HepG2 (cell line): ENCODE results near the gene SPATA33. TPM values are rescaled to one million over a fixed set of nuclear protein-coding genes. Genes with fewer than 3 reads are reported as not detected.

Experiments
- AGO2 ChIP-seq: fragments of 200-400 bp; formaldehyde crosslinking; optimal IDR thresholded peaks from 2 replicates; pipeline ENCODE3; 2017; ENCODE audit warnings: mild to moderate bottlenecking, low read depth, low read length, moderate library complexity
- FIP1L1 ChIP-seq: fragments of 200-400 bp; formaldehyde crosslinking; IDR thresholded peaks from 2 replicates; pipeline ENCODE4 v1.6.1; 2018; ENCODE audit warnings: low read depth, mild to moderate bottlenecking, low read length, moderate library complexity, borderline replicate concordance; ENCODE audit not compliant: insufficient read depth
- HDAC6 ChIP-seq: fragments of 200-600 bp; sonication (generic); IDR thresholded peaks from 2 replicates; pipeline ENCODE4 v1.7.0; 2017; ENCODE audit warnings: mild to moderate bottlenecking, antibody characterized with exemption, low read length, low read depth
- KLF13 ChIP-seq: sonication (generic); formaldehyde crosslinking; IDR thresholded peaks from 2 replicates; pipeline ENCODE4 v1.4.0; 2020; ENCODE audit warnings: mild to moderate bottlenecking, missing genetic modification reagents
- NAIF1 ChIP-seq: sonication (generic); formaldehyde crosslinking; IDR thresholded peaks from 2 replicates; pipeline ENCODE4 v1.5.0; 2020; ENCODE audit warnings: mild to moderate bottlenecking, missing genetic modification reagents, borderline replicate concordance
- RBFOX2 ChIP-seq: fragments of 200-400 bp; formaldehyde crosslinking; IDR thresholded peaks from 2 replicates; pipeline ENCODE4 v1.6.1; 2017; ENCODE audit warnings: low read depth, mild to moderate bottlenecking, low read length
- SKI ChIP-seq: fragments of 450-650 bp; IDR thresholded peaks from one replicate; pipeline ENCODE4 v1.6.1; 2018; ENCODE audit warnings: mild to moderate bottlenecking; ENCODE audit not compliant: partially characterized antibody
- WIZ ChIP-seq: sonication (generic); formaldehyde crosslinking; IDR thresholded peaks from 2 replicates; pipeline ENCODE4 v1.5.1; 2020; ENCODE audit warnings: mild to moderate bottlenecking, missing genetic modification reagents
- ZKSCAN1 ChIP-seq: fragments of 150-350 bp; IDR thresholded peaks from 2 replicates; pipeline ENCODE4 v1.6.1; 2014; ENCODE audit warnings: low read length
- ZNF235 ChIP-seq: sonication (generic); formaldehyde crosslinking; IDR thresholded peaks from 2 replicates; pipeline ENCODE4 v1.8.1; 2023; ENCODE audit warnings: mild to moderate bottlenecking, missing genetic modification reagents, borderline replicate concordance
- ZNF274 ChIP-seq: sonication (generic); formaldehyde crosslinking; IDR thresholded peaks from 2 replicates; pipeline ENCODE4 v1.5.1; 2020; ENCODE audit warnings: mild to moderate bottlenecking, missing genetic modification reagents
- ZNF282 ChIP-seq: fragments of 450-650 bp; IDR thresholded peaks from 2 replicates; pipeline ENCODE4 v1.6.1; 2018; ENCODE audit not compliant: partially characterized antibody
- polyA plus RNA-seq, 8 experiments: library from polyadenylated mRNA; depleted of rRNA in 3 of 8; stranded (reverse) in 7 of 8; unstranded in 1 of 8; fragments of >200 nt; fragmentation: Illumina TruSeq in 4 of 8; extraction: Trizol in 4 of 8; gene quantifications; 2 replicates each; pipeline versions ENCODE4 v1.2.1 to v1.2.3, GENCODE V29; 2011 to 2016; ENCODE audit warnings: low read depth in 4 of 8, missing spikeins in 1 of 8, mixed read lengths in 1 of 8; ENCODE audit not compliant: insufficient read depth in 1 of 8
- total RNA-seq, 5 experiments: library from RNA; depleted of rRNA; stranded (reverse); fragments of >200 nt; fragmentation: Illumina TruSeq; extraction: Trizol; gene quantifications; 2 replicates each; pipeline ENCODE4 v1.2.3, GENCODE V29; 2016; ENCODE audit warnings: low read depth in 1 of 5
- TF ChIP-seq, protein P1 (sequence below): sonication (generic); formaldehyde crosslinking; IDR thresholded peaks from 2 replicates; pipeline ENCODE4 v1.4.0; 2020; ENCODE audit warnings: missing genetic modification reagents
- TF ChIP-seq, protein P2 (sequence below): sonication (generic); formaldehyde crosslinking; IDR thresholded peaks from 2 replicates; pipeline ENCODE4 v1.9.0; 2022; ENCODE audit warnings: missing genetic modification reagents, mild to moderate bottlenecking, borderline replicate concordance
- TF ChIP-seq, protein P3 (sequence below): sonication (generic); formaldehyde crosslinking; IDR thresholded peaks from 2 replicates; pipeline ENCODE4 v1.4.0; 2020; ENCODE audit warnings: missing genetic modification reagents; ENCODE audit errors: not compliant biosample characterization
- TF ChIP-seq, protein P4 (sequence below): sonication (generic); formaldehyde crosslinking; IDR thresholded peaks from 2 replicates; pipeline ENCODE4 v1.4.0; 2020; ENCODE audit warnings: missing genetic modification reagents
- TF ChIP-seq, protein P5 (sequence below): sonication (generic); formaldehyde crosslinking; IDR thresholded peaks from 2 replicates; pipeline ENCODE4 v1.5.1; 2020; ENCODE audit warnings: mild to moderate bottlenecking, moderate library complexity, missing genetic modification reagents

SPATA33 gene
- total and polyA plus RNA-seq, 2 of the 13 experiments (the other 11 are each of a cell fraction or from before 2014, with no cell fraction given) = 5.7 to 11.0 TPM

DNA sequence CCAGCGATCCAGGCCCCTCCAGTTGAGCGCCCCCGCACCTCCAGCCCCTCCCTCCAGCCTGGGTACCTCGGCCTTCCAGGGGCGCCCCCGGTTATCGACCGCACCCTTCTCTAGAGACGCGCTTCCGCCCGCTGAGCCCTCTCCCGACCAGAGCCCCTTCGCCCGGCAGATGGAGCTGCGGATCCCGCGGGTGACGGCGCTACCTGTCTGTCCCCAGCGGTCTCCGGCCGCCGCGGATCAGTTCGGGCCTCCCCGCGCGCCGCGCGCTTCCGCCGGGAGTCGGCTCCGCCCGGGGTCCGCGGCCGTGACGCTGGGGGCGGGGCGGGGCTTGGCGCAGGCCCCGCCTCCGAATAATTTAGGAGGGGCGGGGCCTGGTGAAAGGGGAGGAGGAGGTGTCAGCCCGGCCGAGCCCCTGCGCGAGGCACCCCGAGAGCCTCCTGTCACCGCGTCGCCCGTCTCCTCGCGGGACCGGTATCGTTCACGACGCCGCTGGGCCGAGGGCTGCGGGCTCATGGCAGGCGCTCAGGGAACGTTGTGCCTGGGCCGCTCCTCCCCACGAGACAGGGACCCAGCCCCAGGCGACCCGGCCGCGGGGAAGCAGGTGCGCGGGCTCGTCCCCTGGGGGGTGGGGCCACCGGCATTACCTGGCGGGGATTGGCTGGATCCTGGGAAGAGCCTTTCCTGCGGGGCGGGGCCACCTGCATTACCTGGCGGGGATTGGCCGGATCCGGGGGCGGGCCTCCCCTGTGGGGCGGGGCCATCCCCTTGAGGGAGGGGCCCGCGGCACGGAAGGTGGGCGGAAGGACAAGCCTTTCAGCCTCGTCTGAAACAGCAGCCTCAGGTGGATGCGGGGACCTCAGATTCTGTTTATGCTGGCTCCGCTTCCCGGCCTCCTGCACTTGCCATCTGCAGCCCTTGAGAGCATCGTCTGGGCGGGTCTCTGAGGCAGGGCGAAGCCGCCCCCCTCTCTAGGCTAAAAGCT is 44.1 kb downstream of the SPATA33 start, which contains the start of gene SPATA2L (continued):
- TF ChIP-seq NAIF1 (CRISPR knock-in tag) = no peak
- no peak for TF ChIP-seq HDAC6
- TF ChIP-seq WIZ (CRISPR knock-in tag) = 0 out of 2 replicates have a peak, but pooled peaks have one; percentile 33
- TF ChIP-seq, protein P1, sequence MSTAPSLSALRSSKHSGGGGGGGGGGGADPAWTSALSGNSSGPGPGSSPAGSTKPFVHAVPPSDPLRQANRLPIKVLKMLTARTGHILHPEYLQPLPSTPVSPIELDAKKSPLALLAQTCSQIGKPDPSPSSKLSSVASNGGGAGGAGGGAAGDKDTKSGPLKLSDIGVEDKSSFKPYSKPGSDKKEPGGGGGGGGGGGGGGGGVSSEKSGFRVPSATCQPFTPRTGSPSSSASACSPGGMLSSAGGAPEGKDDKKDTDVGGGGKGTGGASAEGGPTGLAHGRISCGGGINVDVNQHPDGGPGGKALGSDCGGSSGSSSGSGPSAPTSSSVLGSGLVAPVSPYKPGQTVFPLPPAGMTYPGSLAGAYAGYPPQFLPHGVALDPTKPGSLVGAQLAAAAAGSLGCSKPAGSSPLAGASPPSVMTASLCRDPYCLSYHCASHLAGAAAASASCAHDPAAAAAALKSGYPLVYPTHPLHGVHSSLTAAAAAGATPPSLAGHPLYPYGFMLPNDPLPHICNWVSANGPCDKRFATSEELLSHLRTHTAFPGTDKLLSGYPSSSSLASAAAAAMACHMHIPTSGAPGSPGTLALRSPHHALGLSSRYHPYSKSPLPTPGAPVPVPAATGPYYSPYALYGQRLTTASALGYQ (CRISPR knock-in tag) = peak; percentile 64; the same call in 1 of the 2 replicates
- no peak for TF ChIP-seq AGO2
- peak; percentile 63; the same call in 1 of the 2 replicates for TF ChIP-seq ZNF274
- no peak for TF ChIP-seq ZKSCAN1
- TF ChIP-seq, protein P2, sequence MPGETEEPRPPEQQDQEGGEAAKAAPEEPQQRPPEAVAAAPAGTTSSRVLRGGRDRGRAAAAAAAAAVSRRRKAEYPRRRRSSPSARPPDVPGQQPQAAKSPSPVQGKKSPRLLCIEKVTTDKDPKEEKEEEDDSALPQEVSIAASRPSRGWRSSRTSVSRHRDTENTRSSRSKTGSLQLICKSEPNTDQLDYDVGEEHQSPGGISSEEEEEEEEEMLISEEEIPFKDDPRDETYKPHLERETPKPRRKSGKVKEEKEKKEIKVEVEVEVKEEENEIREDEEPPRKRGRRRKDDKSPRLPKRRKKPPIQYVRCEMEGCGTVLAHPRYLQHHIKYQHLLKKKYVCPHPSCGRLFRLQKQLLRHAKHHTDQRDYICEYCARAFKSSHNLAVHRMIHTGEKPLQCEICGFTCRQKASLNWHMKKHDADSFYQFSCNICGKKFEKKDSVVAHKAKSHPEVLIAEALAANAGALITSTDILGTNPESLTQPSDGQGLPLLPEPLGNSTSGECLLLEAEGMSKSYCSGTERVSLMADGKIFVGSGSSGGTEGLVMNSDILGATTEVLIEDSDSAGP (CRISPR knock-in tag) = no peak; the same call in 1 of the 2 replicates
- TF ChIP-seq SKI = peak; percentile 24
- no peak for TF ChIP-seq FIP1L1
- TF ChIP-seq, protein P3, sequence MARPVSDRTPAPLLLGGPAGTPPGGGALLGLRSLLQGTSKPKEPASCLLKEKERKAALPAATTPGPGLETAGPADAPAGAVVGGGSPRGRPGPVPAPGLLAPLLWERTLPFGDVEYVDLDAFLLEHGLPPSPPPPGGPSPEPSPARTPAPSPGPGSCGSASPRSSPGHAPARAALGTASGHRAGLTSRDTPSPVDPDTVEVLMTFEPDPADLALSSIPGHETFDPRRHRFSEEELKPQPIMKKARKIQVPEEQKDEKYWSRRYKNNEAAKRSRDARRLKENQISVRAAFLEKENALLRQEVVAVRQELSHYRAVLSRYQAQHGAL (CRISPR knock-in tag) = no peak
- no peak for TF ChIP-seq ZNF282
- TF ChIP-seq, protein P4, sequence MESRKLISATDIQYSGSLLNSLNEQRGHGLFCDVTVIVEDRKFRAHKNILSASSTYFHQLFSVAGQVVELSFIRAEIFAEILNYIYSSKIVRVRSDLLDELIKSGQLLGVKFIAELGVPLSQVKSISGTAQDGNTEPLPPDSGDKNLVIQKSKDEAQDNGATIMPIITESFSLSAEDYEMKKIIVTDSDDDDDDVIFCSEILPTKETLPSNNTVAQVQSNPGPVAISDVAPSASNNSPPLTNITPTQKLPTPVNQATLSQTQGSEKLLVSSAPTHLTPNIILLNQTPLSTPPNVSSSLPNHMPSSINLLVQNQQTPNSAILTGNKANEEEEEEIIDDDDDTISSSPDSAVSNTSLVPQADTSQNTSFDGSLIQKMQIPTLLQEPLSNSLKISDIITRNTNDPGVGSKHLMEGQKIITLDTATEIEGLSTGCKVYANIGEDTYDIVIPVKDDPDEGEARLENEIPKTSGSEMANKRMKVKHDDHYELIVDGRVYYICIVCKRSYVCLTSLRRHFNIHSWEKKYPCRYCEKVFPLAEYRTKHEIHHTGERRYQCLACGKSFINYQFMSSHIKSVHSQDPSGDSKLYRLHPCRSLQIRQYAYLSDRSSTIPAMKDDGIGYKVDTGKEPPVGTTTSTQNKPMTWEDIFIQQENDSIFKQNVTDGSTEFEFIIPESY (CRISPR knock-in tag) = no peak
- TF ChIP-seq KLF13 (CRISPR knock-in tag) = no peak
- TF ChIP-seq ZNF235 (CRISPR knock-in tag) = no peak
- TF ChIP-seq RBFOX2 = peak; percentile 73
- TF ChIP-seq, protein P5, sequence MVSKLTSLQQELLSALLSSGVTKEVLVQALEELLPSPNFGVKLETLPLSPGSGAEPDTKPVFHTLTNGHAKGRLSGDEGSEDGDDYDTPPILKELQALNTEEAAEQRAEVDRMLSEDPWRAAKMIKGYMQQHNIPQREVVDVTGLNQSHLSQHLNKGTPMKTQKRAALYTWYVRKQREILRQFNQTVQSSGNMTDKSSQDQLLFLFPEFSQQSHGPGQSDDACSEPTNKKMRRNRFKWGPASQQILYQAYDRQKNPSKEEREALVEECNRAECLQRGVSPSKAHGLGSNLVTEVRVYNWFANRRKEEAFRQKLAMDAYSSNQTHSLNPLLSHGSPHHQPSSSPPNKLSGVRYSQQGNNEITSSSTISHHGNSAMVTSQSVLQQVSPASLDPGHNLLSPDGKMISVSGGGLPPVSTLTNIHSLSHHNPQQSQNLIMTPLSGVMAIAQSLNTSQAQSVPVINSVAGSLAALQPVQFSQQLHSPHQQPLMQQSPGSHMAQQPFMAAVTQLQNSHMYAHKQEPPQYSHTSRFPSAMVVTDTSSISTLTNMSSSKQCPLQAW (CRISPR knock-in tag) = peak; percentile 74
